ENCODE data around the gene IGSF9B.
A peak's percentile ranks its signal among the peaks of the same experiment; 100 is the strongest.

Gene IGSF9B

DNA sequence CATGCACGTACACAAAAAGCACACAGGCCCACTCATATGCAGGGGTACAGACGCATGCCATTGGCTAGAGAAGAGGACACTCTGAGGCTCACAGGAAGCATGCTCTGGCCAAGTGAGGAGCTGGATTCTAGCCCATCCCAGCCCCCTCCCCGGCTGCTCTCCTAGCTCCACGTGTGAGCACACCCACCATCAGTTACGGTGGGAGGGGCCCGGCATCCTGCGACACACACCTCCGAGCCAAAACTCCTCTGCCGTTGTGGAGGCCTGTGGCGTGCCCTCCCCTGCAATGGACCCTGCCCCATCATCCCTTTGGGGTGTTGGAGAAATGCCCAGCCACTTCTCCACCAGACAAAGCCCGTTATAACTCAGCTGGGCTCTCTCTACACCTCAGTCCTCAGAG is 15.1 kb upstream of the IGSF9B start:
- Histone ChIP-seq H3K9ac (no peak overlapping the region), H3K79me2 (no peaks in the 10 kb centered on the region), H3K9me3 (ENCODE audit: control insufficient read depth, low read length) (no peaks in the 10 kb centered on the region), H3K4me1 (no peaks in the 10 kb centered on the region), H3K4me2 (ENCODE audit: low read length) (no peak overlapping the region), H3K36me3 (ENCODE audit: control insufficient read depth, insufficient read depth, low read length) (no peaks in the 10 kb centered on the region), H3K27me3 (ENCODE audit: control insufficient read depth, insufficient read depth, low read length) (no peaks in the 10 kb centered on the region), H3K27ac (no peak overlapping the region), H3K4me3 (ENCODE audit: low read depth, low read length) (no peak overlapping the region), H2AFZ (no peak overlapping the region)
- no peak for TF ChIP-seq CTCF (IDR thresholded peaks at IDR 0.05)

GRCh38 chr11:133969112-133969511 is 12.3 kb upstream of the IGSF9B start:
- Histone ChIP-seq H3K9me3 (ENCODE audit: control insufficient read depth, low read length) (no peaks in the 10 kb centered on the region), H3K27me3 (ENCODE audit: control insufficient read depth, insufficient read depth, low read length) (no peaks in the 10 kb centered on the region)

GRCh38 chr11:133968300-133968699 is 11.5 kb upstream of the IGSF9B start:
- Histone ChIP-seq H3K4me3 (ENCODE audit: low read depth, low read length) (no peak overlapping the region), H3K9me3 (ENCODE audit: control insufficient read depth, low read length) (no peaks in the 10 kb centered on the region), H3K36me3 (ENCODE audit: control insufficient read depth, insufficient read depth, low read length) (no peaks in the 10 kb centered on the region), H2AFZ (no peak overlapping the region), H3K27ac (no peak overlapping the region), H3K4me1 (no peaks in the 10 kb centered on the region), H3K27me3 (ENCODE audit: control insufficient read depth, insufficient read depth, low read length) (no peaks in the 10 kb centered on the region), H3K4me2 (ENCODE audit: low read length) (no peak overlapping the region), H3K9ac (no peak overlapping the region), H3K79me2 (no peaks in the 10 kb centered on the region)
- TF ChIP-seq CTCF (IDR thresholded peaks at IDR 0.05) = no peak

More at GRCh38 chr11:133969112-133969511, 12.3 kb upstream of the IGSF9B start:
- Histone ChIP-seq H3K4me3 (ENCODE audit: low read depth, low read length) (no peak overlapping the region), H3K9ac (no peak overlapping the region), H3K79me2 (no peaks in the 10 kb centered on the region), H3K4me1 (no peaks in the 10 kb centered on the region), H3K4me2 (ENCODE audit: low read length) (no peak overlapping the region), H3K27ac (no peak overlapping the region), H2AFZ (no peak overlapping the region), H3K36me3 (ENCODE audit: control insufficient read depth, insufficient read depth, low read length) (no peaks in the 10 kb centered on the region)
- no peak for TF ChIP-seq CTCF (IDR thresholded peaks at IDR 0.05)

- Histone ChIP-seq H3K36me3 (ENCODE audit: control insufficient read depth, insufficient read depth, low read length) (no peaks in the 10 kb centered on the region), H3K4me1 (no peaks in the 10 kb centered on the region), H3K27ac (no peak overlapping the region), H3K4me2 (ENCODE audit: low read length) (no peak overlapping the region), H3K9me3 (ENCODE audit: control insufficient read depth, low read length) (no peaks in the 10 kb centered on the region), H3K27me3 (ENCODE audit: control insufficient read depth, insufficient read depth, low read length) (no peaks in the 10 kb centered on the region), H3K9ac (no peak overlapping the region), H3K4me3 (ENCODE audit: low read depth, low read length) (no peak overlapping the region), H3K79me2 (no peaks in the 10 kb centered on the region), H2AFZ (peak overlapping the region; percentile 66)
- TF ChIP-seq CTCF (IDR thresholded peaks at IDR 0.05) = no peak
Measured at GRCh38 chr11:133967599-133968238, 11.0 kb upstream of the IGSF9B start.

DNA sequence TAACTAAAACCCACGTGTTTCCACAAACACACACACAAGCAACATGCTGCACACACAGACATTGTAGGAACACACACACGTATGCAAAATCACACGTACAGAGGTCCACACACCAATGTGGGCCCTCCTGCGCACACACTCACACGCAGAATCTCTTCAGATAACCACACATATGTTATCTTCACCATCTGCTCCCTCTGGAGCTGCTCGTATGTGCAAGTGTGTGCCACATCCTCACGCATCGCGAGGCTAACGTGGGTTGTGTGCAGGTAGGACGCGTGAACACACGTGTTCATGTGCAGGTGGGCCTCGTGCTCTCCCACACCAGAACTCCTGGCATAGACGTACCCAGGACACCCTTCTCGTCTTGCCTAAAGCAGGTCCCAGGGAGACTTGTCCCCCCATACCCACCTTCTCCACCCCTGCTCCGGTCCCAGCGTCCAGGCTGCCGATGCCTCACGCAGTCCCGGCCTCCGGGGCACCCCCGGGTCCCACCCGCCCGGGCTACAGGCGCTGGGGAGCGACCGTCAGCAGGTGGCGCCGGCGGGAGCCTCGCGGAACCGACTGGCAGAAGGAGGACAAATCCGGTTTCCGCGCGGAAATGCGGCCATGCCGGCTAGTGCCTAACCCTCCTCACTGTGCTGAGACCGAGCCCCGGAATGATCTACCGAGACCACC is 10.3 kb upstream of the IGSF9B start:
- Histone ChIP-seq H3K9ac (no peak overlapping the region), H3K36me3 (ENCODE audit: control insufficient read depth, insufficient read depth, low read length) (no peaks in the 10 kb centered on the region), H3K27ac (no peak overlapping the region), H3K4me3 (ENCODE audit: low read depth, low read length) (no peak overlapping the region), H3K79me2 (no peaks in the 10 kb centered on the region), H2AFZ (peak overlapping the region; percentile 66), H3K4me2 (ENCODE audit: low read length) (no peak overlapping the region), H3K9me3 (ENCODE audit: control insufficient read depth, low read length) (no peaks in the 10 kb centered on the region), H3K27me3 (ENCODE audit: control insufficient read depth, insufficient read depth, low read length) (no peaks in the 10 kb centered on the region), H3K4me1 (no peaks in the 10 kb centered on the region)
- peak; percentile 55 for TF ChIP-seq CTCF (IDR thresholded peaks at IDR 0.05)
